ENCODE measurements around the gene DSCAM.
"Not testable (repeated sequence)": the region's sequence is repeated elsewhere in the genome, so short reads cannot be mapped to it uniquely, and the experiment has no call there.

DSCAM gene

DNA sequence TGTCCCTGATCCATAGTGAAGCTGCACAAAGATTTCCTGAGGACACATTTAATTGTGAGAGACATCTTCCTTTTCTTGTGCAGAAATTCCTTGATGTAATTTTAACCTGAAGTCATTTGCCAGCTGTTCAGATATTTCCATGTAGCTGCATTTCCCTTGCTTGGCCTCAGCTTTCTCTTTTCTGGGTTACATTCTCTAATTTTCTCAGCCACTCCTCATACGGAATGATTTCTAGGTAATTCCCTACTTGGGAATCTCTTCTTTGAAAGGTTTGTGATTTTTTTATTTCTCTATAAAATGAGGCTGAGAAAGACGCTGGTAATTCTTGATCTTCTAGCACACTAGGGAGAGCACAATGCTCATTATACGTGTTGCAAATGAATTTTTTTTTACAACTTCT lies 780.7 kb downstream of the DSCAM start:
- no peak for DNase-seq

DNA sequence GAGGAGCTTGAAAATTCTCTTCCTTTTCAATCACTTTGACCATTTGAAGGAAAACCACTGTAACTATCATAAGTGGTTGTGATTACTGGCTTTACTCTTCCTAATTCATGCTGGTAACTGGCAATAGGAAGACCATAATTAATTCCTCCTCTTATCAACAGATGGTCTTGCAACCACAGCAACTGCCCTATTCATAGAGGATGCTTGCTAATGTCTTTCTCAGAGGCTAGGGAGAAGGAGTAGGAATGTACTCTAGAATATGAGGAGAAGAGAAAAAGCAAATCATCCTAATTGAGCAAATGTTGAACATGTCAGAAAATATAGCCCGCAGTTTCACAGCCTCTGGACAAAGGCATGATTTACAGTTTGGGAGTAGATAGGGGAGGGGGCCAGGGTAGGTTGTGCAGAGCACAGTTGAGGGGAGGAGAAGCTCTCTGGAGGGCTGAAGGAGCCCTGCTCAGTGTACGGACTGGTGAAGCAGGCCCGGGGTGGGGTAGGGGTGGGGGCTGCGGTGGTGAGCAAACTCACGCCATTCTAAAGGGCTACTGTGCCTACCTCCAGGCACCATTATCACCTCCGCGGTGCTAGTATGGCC lies 786.8 kb downstream of the DSCAM start:
- no peak for DNase-seq

DNA sequence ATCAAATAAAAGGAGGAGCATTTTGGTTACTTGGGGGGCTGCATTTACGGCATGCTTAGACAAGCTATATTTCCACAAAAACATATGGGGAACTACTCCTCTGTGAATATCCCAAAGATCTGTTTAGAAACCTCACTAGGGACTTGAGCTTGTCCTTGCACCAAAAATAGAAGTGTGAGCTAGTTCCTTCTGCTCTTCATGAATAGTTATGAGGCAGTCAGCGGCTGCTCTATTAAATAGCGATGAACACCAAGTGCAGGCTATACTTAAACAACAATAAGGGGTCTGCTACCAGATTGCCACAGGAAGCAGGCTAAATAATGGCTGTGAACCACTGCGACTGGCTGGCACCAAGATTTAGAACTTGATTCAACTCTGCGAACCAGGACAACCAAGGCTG lies 789.6 kb downstream of the DSCAM start:
- no peak for DNase-seq

DNA sequence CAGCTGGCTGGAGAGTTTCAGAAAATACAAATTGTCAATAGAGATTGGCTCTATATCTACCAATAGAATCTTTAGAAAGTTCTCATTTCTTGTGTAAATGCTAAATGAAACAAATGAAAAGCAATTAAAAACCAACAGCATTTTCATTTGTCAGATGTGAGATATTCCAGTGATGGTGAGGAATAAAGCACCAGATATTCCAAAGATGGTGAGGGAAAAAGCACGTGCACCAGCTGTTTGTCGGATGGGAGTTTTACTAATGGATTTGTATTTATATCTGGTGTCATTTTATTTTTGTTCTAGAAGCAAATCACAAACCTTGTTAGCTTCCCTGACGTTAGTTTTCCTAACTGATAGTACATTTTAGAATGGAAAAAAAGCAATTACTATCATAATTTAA lies 790.9 kb downstream of the DSCAM start:
- no peak for DNase-seq

DNA sequence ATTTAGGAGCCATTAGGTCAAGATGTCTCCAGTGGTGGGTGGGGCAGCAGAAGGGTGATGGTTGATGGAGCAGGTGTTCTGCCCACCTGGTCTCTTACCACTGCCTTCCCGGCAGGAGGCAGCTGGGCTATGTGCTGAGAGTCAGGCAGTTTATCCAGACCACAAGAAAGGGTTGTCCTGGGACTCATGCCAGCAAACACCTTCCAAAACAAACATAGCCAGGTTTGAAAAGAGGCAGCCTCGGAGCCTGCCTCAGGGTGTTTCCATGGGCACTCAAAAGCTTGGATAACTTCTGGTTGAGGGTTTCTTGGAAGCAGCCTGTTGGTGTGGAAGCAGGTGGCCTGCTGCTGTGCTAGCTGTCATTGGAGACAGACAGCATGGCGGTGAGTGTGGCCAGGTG lies 792.6 kb downstream of the DSCAM start:
- DNase-seq = no peak

DNA sequence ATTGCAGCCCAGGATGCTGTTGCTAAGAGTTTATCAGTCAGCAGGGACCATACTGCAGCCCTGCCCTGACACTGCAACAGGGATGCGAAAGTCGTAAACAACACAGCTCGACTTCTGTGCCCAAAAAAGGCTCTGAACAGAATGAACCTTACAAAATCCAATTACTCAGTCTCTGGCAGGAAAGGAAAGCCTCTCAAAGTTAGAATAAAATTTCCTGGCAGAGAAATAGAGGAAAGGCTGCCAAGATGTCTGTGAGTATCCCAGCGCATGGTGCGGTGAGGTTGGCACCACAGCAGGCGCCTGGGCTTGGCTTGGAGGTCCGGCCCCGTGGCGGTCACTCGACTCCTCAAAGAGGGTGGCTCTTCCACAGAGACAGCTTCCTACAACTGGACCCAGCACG lies 794.0 kb downstream of the DSCAM start:
- DNase-seq = no peak

DNA sequence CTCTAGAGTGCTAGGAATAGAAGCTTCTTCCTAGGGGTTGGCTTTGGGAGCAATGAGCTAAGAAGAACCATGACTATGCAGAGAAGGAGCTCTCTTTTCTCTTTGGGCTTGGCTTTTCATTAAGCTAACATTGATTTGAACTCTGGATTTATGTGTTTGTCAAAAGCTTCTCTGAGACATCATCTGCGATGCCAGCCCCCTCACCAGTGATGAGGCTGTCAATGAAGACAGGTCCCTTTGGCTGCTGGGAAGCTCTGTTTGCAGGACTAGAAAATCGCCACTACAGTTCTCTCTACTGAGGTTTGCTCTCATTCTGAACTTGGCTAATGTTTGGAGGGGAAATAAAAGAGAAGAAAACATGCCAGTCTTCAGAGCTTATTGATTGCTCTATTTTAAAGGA lies 794.7 kb downstream of the DSCAM start:
- DNase-seq = no peak

DNA sequence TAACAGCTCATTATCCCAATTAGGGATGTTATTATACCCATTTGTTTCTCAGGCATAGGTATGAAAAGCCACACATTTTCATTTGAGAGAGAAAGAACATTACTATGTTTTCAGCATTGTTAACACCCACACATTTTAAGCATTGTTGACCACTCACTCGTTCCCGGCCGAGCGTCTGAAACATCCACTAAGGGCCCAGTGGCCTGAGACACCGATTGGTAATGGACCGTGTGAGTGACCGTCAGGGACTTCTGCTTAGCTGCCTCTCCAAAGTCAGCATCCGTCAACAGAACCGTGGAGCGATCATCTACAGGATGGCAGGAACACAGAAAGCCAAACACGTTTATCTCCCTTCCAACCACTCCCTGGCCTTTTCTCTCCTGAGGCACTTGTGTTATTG lies 795.2 kb downstream of the DSCAM start:
- no peak for DNase-seq

DNA sequence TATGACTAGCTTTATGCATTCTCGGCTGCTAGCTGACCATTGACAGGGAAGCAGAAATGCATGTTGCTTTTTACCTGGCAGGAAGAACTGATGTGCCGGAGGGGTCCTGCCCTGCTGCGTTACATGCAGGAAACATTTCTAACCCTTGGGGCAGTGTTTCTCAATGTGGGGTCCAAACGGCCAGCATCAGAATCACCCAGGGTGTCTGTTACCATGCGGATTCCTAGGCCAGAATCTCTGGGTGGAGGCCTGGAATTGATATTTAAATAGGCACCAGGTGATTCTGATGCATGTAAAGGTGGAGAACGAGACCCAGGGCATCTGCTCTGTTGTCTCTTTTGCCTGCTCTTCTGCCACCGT lies 797.0 kb downstream of the DSCAM start:
- DNase-seq = no peak

DNA sequence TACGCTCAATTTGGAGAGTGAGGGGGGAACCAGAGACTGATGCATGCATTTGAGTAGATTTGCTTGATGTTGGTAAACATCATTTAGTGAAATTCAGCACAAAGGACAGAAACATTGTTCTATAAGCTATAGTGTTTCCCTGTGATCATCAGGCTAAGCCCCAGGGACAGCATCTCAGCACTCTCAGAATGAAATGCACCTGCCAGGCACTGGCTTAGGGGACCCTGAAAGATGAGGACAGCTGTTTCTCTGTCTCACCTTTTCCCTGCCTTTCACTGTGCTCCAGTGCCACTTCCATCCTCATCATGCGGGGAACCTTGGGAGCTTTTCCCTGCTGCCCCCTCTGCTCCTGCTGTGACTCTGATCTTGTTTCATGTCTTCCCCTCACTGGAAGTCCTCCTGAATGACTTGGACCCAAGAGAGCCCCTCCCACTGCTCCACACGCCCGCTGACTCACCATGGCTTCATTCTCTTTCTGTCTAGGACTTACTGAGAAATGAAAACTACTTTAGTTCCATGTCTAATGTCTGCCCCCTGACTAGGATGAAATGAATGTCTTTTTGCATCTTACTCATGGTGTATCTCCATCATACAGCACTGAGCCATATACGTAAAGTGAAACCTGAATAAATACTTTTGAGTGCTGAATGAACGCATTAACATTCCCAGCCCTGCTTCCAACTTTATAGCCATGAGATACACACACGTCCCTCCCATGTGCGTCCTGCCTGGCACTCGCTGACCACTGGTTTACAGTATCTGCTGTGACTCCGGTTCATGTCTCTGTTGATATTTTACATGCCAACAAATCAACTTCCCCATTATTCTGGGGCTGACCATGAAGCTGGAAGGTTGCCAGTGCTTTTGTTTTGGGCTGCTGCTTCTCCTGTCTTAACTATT lies 797.7 kb downstream of the DSCAM start:
- DNase-seq = no peak

DNA sequence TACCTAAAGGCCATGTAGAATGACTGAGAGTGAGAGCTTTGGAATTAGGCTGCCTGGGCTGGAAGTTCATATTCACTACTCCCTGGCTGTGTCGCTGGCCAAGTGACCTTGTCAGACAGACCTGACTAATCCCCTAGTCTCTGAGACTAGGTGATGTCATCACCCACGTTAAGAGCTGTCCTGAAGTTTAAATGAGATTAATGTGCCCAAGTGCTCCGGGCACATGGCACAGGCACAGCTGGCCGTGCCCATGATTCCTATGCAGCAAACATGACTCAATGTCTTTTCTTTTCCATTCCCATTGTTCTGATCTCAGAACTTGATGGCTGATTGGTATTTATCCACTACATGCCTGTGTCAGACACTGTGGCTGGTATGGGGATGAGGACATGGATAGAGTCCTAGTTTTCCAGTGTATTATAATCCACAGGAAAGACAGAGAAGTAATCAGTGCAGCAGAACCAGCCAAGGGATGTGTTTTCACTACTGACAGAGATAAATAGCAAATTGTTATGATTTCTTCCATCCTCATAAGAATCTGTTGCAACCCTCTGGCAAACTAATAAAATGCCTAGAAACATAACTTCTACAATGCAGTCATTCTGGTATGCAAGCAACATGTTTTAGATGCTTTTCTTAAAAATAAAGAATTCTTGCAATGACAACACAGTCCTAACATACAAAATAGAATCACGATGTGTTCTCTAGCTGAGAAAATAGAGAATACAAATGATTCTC lies 798.8 kb downstream of the DSCAM start:
- no peak for DNase-seq

DNA sequence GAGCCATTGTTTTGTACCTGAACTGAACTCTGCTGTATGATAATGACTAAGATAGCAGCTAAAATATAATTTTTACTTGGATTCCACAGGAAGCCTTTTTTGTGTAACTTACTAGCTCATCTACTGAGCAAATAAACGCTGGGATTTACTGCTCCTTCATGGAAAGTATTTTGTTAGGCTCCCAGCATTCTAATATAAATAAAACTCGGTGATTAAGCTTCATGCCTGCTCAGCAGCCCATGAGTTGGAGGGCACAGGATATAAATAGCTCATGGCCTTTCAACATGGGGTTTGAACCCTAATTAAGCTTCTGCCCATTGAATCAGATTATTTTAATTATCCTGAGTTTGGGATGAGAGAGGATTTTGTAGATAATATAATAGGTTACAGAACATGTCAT lies 799.7 kb downstream of the DSCAM start:
- no peak for DNase-seq

DNA sequence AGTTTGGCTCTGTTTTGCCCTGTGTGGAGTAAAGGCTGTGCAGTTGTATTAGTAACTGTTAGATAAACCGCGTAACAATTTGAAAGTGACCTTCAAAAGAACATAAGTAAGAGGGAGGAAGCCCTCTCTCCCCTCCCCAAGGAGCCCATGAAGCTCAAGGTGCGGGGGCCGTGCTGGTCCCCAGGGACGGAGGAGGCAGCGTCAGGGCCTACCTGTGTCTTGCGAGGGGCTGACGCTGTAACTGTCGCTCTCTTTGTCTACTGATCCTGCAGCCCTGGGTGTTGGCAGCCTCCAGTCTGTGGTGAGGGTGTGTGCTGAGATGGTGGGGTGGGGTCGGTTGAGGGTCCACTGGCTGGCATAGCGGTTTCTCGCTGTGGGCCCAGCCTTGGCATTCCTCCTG lies 803.1 kb downstream of the DSCAM start:
- no peak for DNase-seq

DNA sequence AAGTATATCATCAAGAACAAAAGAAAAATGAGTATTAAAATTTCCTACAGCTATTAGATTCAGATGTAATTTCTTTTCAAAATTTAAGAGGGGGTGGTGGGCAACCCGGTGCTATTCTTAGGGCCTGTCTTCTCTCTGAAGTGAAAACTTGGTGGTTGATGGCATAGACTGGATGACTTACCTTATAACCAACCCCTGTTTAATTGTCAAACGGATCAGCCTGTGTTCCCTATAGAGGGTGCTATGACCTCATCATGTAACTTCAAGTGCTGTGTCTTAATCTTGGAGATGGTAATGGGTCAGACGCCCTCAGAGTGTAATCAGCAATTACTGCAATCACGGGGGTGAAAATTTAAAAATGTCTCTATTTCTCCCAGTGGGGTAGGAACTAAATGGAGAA lies 803.5 kb downstream of the DSCAM start:
- no peak for DNase-seq

DNA sequence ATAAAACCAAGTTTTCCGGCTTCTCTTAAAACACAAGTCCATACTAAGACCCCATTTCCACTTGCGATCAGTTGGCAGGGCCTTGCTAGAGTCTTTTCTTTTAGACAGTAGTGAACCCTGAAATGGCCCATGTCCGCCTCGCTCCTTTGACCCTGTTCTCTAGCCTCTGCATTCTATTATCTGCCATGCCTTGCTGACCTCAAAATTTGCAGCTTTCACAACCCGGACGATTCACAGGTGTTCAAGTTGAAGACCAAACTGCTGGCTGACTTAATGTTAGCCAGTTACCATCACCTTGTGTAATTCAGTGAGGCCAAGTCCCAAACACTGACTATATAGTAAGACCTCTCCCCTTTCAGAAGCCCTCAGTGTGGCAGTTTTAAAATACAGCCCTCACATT lies 805.5 kb downstream of the DSCAM start:
- DNase-seq = no peak

DNA sequence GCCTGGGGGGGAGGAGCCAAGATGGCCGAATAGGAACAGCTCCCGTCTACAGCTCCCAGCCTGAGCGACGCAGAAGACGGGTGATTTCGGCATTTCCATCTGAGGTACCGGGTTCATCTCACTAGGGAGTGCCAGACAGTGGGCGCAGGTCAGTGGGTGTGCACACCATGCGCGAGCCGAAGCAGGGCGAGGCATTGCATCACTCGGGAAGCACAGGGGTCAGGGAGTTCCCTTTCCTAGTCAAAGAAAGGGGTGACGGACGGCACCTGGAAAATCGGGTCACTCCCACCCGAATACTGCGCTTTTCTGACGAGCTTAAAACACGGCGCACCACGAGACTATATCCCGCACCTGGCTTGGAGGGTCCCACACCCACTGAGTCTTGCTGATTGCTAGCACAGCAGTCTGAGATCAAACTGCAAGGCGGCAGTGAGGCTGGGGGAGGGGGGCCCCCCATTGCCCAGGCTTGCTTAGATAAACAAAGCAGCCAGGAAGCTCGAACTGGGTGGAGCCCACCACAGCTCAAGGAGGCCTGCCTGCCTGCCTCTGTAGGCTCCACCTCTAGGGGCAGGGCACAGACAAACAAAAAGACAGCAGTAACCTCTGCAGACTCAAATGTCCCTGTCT lies 813.7 kb downstream of the DSCAM start:
- DNase-seq = not testable (repeated sequence)

DNA sequence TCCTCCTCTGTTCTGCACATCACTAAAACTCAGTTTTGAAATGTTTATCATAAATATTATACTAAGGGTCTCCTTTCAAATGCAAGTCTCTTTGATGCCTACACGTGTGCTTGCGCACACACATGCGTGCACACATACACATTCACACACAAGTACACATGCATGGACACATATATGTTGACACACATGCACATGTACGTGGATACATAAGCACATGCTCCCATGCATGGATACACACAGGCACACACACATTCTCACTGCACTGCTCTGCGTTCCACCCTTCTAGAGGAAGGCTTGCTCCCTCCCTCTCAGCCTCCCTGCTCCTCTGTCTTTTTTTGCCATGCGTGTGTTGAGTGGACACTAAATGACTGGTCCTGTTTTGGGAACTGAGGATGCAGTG lies 817.1 kb downstream of the DSCAM start:
- no peak for DNase-seq

DNA sequence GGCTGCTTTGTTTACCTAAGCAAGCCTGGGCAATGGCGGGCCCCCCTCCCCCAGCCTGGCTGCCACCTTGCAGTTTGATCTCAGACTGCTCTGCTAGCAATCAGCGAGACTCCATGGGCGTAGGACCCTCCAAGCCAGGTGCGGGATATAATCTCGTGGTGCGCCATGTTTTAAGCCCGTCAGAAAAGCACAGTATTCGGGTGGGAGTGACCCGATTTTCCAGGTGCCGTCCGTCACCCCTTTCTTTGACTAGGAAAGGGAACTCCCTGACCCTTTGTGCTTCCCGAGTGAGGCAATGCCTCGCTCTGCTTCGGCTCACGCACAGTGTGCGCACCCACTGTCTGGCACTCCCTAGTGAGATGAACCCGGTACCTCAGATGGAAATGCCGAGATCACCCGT lies 818.6 kb downstream of the DSCAM start:
- DNase-seq = not testable (repeated sequence)

DNA sequence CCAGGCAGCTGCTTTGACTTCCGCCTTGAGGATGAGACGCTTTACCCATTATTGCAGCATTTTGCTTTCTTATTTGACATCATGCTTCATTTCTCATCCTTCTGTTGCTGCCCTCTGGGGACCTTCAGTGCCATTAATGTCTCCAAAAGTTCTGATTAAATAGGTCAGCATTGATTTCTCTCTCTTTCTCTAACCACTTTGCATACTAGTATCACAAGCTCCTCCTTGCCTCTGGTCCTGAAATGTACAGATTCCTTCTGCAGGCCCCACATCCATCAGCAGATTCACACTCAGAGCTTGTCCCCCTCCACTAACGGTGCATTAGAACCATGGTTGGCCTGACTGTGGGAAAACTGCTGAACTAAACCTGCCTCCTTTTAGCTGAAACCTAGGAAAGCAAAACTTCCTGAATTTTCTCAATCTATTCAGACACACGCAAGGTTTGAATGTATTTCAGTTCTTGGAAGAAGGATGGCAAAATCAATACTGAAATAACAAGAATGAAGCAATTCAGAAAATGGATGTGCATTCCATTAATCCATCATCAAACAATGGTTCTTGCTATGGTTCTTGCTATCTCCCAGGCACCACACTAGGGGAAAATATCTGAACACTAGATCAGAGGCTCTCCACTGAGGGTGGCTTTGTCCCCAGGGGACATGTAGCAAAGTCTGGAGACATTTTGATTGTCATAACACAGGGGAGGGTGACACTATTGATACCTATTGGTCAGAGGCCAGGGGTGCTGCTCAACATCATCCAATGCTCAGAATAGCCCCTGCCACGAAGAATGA lies 825.2 kb downstream of the DSCAM start:
- no peak for DNase-seq

DNA sequence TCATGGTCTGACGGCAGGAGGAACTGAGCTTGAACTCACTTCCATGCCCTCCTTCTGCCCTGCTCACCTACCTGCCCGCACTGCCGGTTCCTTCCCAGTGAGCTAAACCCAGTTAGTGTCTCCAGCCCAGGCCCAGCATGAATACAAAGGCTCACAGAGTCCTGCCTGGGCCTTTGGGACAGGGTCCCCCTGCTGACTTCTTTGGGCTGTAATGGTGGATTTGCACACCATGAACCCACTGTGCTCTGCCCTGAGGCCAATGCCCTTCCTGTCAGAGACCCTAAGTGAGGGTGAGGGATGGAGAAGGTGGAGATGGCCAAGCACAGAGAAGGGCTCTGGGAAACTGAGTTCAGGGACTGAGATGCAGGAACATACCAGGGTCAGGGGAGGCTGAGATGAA lies 826.3 kb downstream of the DSCAM start:
- DNase-seq = no peak

DNA sequence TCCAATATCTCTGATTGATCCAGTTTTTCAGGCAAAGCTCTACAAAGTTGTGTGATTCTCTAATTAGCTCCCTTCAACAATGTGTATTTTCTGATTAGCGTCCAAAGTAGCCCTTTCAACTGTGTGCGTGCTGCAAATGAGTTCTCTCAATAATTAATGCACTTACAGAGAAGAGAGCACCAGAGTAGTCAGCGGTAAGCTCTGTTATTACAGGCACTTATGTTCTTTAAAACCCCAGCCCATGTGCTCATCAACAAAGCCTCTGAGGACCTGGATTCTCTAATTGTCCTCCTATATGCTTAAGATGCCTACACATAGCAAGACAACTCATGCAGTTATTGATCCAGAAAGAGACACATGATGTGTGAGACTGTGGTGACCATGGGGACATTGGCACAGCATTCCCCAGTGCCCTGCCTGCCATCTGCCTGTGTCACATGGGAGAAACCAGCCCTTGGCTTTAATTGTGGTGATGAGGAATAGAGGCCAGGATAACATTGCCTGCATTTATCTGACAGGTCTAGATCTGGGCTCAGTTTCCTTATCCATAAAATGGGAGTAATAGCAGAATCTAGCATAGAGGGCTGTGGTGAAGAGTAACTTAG lies 828.0 kb downstream of the DSCAM start:
- DNase-seq = no peak

DNA sequence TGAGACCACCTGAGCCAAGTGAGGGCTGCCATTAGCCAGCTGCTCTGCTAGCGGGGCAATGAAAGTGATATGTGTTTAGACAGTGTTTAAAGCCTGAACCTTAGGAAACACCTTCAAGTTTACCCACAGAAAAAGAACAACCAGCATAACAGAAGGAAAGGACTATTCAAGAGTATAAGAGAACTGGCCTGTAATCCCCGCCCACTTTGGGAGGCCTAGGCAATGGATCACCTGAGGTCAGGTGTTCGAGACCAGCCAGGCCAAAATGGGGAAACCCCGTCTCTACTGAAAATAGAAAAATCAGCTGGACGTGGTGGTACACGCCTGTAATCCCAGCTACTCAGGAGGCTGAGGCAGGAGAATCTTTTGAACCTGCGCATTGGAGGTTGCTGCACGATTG lies 830.3 kb downstream of the DSCAM start:
- DNase-seq = no peak
